Thyroid gland (tissue), 4 donors: ENCODE results near the gene DACH1. TPM values are rescaled to one million over a fixed set of nuclear protein-coding genes. Genes with fewer than 3 reads are reported as not detected.

Experiments
- DNase-seq, 2 donors: peaks; one replicate each; pipeline ENCODE4 v3.0.0-alpha.2; 2019
- H3K27ac ChIP-seq, 3 donors: fragments of 200-600 bp; sonication (generic); 1 replicate in 2 of 3; 2 replicates in 1 of 3; pipeline ENCODE4 v1.5.1; 2016 to 2019; ENCODE audit warnings: mild to moderate bottlenecking in 1 of 3, moderate library complexity in 1 of 3
- H3K27me3 ChIP-seq: fragments of 200-600 bp; sonication (generic); one replicate; pipeline ENCODE4 v1.5.1; 2019
- H3K36me3 ChIP-seq, 2 donors: fragments of 200-600 bp; sonication (generic); one replicate each; pipeline ENCODE4 v1.5.1; 2016 to 2019
- H3K4me1 ChIP-seq, 2 donors: fragments of 200-600 bp; sonication (generic); one replicate each; pipeline ENCODE4 v1.5.1; 2017 to 2019
- H3K4me3 ChIP-seq, 3 donors: fragments of 200-600 bp; sonication (generic); replicated peaks in 1 of 3; 1 replicate in 2 of 3; 2 replicates in 1 of 3; pipeline ENCODE4 v1.5.1; 2016; ENCODE audit warnings: mild to moderate bottlenecking in 1 of 3
- H3K9me3 ChIP-seq: fragments of 200-600 bp; sonication (generic); one replicate; pipeline ENCODE4 v1.5.1; 2017
- POLR2A ChIP-seq, 2 donors: fragments of 450-650 bp; IDR thresholded peaks; one replicate each; pipeline ENCODE4 v1.6.1; 2017; ENCODE audit warnings: antibody characterized with exemption in 2 of 2, mild to moderate bottlenecking in 2 of 2, moderate library complexity in 1 of 2
- WGBS, 2 donors: methylation state at CpG; one replicate each; pipeline ENCODE4 v1.1.5; 2017; 5-methylcytosine and 5-hydroxymethylcytosine counted together
- intact Hi-C: fragments of 100-400 bp; cut with DNase I; formaldehyde crosslinking; loops from one replicate; pipeline ENCODE4 v1.15.1; 2023
- total RNA-seq, 4 donors: library from RNA; depleted of rRNA; stranded (reverse); fragments of >200 nt; gene quantifications; one replicate each; pipeline ENCODE4 v1.2.3, GENCODE V29; 2016
- TF ChIP-seq, protein P1 (sequence below), 6 experiments: fragments of 200-600 bp in 3 of 6; fragments of 450-650 bp in 3 of 6; sonication (generic) in 3 of 6; IDR thresholded peaks; one replicate each; pipeline ENCODE4 v1.5.1; 2016 to 2019; ENCODE audit warnings: antibody characterized with exemption in 6 of 6, mild to moderate bottlenecking in 2 of 6, inconsistent platforms in 1 of 6, moderate library complexity in 1 of 6

Gene DACH1
- total RNA-seq, 4 donors from 2014 or later: 0.33 to 0.49 (median 0.33) TPM; not detected in 1

DNA sequence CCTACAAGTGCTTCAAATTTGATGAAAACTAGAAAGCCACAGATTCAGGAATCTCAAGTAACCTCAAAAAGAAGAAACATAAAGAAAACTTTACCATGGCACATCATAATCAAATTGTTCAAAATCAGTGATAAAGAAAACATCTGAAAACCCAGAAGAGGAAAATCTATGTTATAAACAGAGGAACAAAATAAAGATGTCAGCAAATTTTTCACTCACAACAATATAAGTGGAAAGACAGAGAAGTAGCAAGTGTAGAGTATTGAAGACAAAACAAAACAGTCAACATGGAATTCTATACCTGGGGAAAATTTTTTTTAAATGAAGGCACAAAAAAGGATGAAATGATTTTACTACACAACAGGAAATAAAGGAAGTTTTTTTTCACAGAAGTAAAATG lies 470.9 kb downstream of the DACH1 start:
- H3K4me3 ChIP-seq: no peak overlapping the region
- H3K4me1 ChIP-seq: no peaks in the 10 kb centered on the region
- H3K36me3 ChIP-seq: no peaks in the 10 kb centered on the region
- DNase-seq: no peak
- no peak for TF ChIP-seq POLR2A (IDR thresholded peaks at IDR 0.05)
- TF ChIP-seq, protein P1, sequence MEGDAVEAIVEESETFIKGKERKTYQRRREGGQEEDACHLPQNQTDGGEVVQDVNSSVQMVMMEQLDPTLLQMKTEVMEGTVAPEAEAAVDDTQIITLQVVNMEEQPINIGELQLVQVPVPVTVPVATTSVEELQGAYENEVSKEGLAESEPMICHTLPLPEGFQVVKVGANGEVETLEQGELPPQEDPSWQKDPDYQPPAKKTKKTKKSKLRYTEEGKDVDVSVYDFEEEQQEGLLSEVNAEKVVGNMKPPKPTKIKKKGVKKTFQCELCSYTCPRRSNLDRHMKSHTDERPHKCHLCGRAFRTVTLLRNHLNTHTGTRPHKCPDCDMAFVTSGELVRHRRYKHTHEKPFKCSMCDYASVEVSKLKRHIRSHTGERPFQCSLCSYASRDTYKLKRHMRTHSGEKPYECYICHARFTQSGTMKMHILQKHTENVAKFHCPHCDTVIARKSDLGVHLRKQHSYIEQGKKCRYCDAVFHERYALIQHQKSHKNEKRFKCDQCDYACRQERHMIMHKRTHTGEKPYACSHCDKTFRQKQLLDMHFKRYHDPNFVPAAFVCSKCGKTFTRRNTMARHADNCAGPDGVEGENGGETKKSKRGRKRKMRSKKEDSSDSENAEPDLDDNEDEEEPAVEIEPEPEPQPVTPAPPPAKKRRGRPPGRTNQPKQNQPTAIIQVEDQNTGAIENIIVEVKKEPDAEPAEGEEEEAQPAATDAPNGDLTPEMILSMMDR (IDR thresholded peaks at IDR 0.05): no peak
- H3K27me3 ChIP-seq: no peaks in the 10 kb centered on the region
- no peaks in the 10 kb centered on the region for H3K9me3 ChIP-seq
- intact Hi-C loops: no loop called here
- H3K27ac ChIP-seq: no peak overlapping the region

DNA sequence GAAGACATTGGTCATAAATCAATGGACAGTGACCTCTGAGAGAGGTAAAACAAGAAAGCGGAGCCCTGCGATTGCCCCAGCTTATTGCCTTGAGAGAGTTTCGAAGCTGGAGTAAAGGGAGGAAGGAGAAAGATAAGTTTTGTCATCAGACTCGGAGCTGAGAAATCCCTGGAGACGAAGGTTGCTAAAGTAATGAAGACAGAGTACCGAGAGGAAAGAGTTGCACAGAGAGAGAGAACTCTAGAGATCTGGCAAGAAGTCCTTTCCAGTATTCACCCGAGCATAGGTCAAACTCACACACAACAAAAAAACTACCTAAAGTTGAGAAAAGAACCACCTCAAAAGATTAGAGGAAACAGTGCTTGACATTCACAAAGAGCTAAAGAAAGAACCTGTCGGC lies 472.0 kb downstream of the DACH1 start:
- Histone ChIP-seq H3K9me3 (no peaks in the 10 kb centered on the region), H3K27me3 (no peaks in the 10 kb centered on the region), H3K4me1 (no peaks in the 10 kb centered on the region), H3K4me3 (no peak overlapping the region), H3K36me3 (no peaks in the 10 kb centered on the region), H3K27ac (no peak overlapping the region)
- no peak for DNase-seq
- WGBS, 2 donors: 56 to 75% methylated on average over 8 of the region's 8 CpGs
- TF ChIP-seq POLR2A (IDR thresholded peaks at IDR 0.05): no peak
- TF ChIP-seq, protein P1 (IDR thresholded peaks at IDR 0.05): no peak
- intact Hi-C loops: no loop called here

DNA sequence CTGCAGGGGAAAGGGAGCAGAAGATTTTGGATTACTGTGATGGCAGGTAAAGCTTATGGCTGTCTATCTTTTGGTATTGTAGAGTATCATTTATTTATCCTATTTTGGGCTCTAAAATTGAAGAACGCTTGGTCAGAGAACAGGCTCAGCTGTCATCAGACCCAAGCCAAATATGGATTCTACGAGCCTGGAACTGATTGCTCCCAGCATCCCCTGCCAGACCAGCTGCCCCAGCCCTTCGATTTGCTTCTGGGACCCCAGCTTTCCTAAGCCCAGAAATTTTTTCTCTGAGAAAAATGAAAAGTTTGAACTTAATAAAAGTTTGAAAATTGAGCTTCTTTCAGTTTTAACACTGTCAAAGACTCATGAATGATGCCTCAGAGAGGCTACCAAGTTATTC lies 472.8 kb downstream of the DACH1 start:
- H3K4me3 ChIP-seq: no peak overlapping the region
- no peaks in the 10 kb centered on the region for H3K27me3 ChIP-seq
- H3K27ac ChIP-seq: no peak overlapping the region
- H3K4me1 ChIP-seq: no peaks in the 10 kb centered on the region
- intact Hi-C loops: no loop called here
- DNase-seq: no peak
- H3K9me3 ChIP-seq: no peaks in the 10 kb centered on the region
- H3K36me3 ChIP-seq: no peaks in the 10 kb centered on the region
- TF ChIP-seq, protein P1 (IDR thresholded peaks at IDR 0.05): no peak
- 72 to 80% methylated on average over 3 of the region's 3 CpGs for WGBS, 2 donors
